ENCODE results near the gene CST1.
"Not testable (repeated sequence)": the region's sequence is repeated elsewhere in the genome, so short reads cannot be mapped to it uniquely, and the experiment has no call there.

The CST1 gene

GRCh38 chr20:23721962-23722361, 28.8 kb downstream of the CST1 start:
- no peak overlapping the region for H3K9ac ChIP-seq (ENCODE audit: low read length)
- no peaks in the 10 kb centered on the region for H3K27me3 ChIP-seq (ENCODE audit: insufficient read depth, low read length)
- no peaks in the 10 kb centered on the region for H3K4me1 ChIP-seq (ENCODE audit: insufficient read depth, low read length, severe bottlenecking)
- no peaks in the 10 kb centered on the region for H3K9me2 ChIP-seq (ENCODE audit: low read depth, low read length)
- H3K79me2 ChIP-seq (ENCODE audit: insufficient read depth, low read length) = no peaks in the 10 kb centered on the region
- no peak overlapping the region for H3K27ac ChIP-seq (ENCODE audit: low read depth, low read length, poor library complexity, severe bottlenecking)
- H4K20me1 ChIP-seq (ENCODE audit: insufficient read depth, low read length) = no peaks in the 10 kb centered on the region
- no peaks in the 10 kb centered on the region for H3F3A ChIP-seq (ENCODE audit: insufficient read depth, low read length)
- no peaks in the 10 kb centered on the region for H3K36me3 ChIP-seq (ENCODE audit: insufficient read depth, low read length)
- TF ChIP-seq CTCF (IDR thresholded peaks at IDR 0.05; ENCODE audit: low read length) (no peak), EZH2 (IDR thresholded peaks at IDR 0.05; ENCODE audit: borderline replicate concordance, low read length) (no peak)
- no peak overlapping the region for H3K4me3 ChIP-seq (ENCODE audit: low read depth, low read length, poor library complexity, severe bottlenecking)
- H3K4me2 ChIP-seq (ENCODE audit: low read length) = no peak overlapping the region
- H2AFZ ChIP-seq (ENCODE audit: low read length) = no peak overlapping the region
- no peaks in the 10 kb centered on the region for H3K9me3 ChIP-seq (ENCODE audit: low read length)

GRCh38 chr20:23719351-23719750, 31.4 kb downstream of the CST1 start:
- H3F3A ChIP-seq (ENCODE audit: insufficient read depth, low read length); H3K79me2 ChIP-seq (ENCODE audit: insufficient read depth, low read length); H3K9ac ChIP-seq (ENCODE audit: low read length); H3K4me1 ChIP-seq (ENCODE audit: insufficient read depth, low read length, severe bottlenecking); H3K4me2 ChIP-seq (ENCODE audit: low read length); H3K27ac ChIP-seq (ENCODE audit: low read depth, low read length, poor library complexity, severe bottlenecking); H3K36me3 ChIP-seq (ENCODE audit: insufficient read depth, low read length); H3K27me3 ChIP-seq (ENCODE audit: insufficient read depth, low read length); H3K9me2 ChIP-seq (ENCODE audit: low read depth, low read length); H4K20me1 ChIP-seq (ENCODE audit: insufficient read depth, low read length); H2AFZ ChIP-seq (ENCODE audit: low read length); H3K9me3 ChIP-seq (ENCODE audit: low read length); H3K4me3 ChIP-seq (ENCODE audit: low read depth, low read length, poor library complexity, severe bottlenecking): not testable (repeated sequence)

GRCh38 chr20:23711778-23712177, 39.0 kb downstream of the CST1 start:
- not testable (repeated sequence) for H4K20me1 ChIP-seq (ENCODE audit: insufficient read depth, low read length); H3K4me2 ChIP-seq (ENCODE audit: low read length); H3K4me3 ChIP-seq (ENCODE audit: low read depth, low read length, poor library complexity, severe bottlenecking); H3K27ac ChIP-seq (ENCODE audit: low read depth, low read length, poor library complexity, severe bottlenecking); H3F3A ChIP-seq (ENCODE audit: insufficient read depth, low read length); H3K9ac ChIP-seq (ENCODE audit: low read length); H3K9me3 ChIP-seq (ENCODE audit: low read length); H3K9me2 ChIP-seq (ENCODE audit: low read depth, low read length); H2AFZ ChIP-seq (ENCODE audit: low read length); H3K36me3 ChIP-seq (ENCODE audit: insufficient read depth, low read length); H3K4me1 ChIP-seq (ENCODE audit: insufficient read depth, low read length, severe bottlenecking); H3K79me2 ChIP-seq (ENCODE audit: insufficient read depth, low read length); H3K27me3 ChIP-seq (ENCODE audit: insufficient read depth, low read length)

GRCh38 chr20:23710771-23711170, 40.0 kb downstream of the CST1 start:
- Histone ChIP-seq H3F3A (ENCODE audit: insufficient read depth, low read length) (no peaks in the 10 kb centered on the region), H3K4me1 (ENCODE audit: insufficient read depth, low read length, severe bottlenecking) (no peaks in the 10 kb centered on the region), H3K36me3 (ENCODE audit: insufficient read depth, low read length) (no peaks in the 10 kb centered on the region), H3K9ac (ENCODE audit: low read length) (no peak overlapping the region), H3K4me2 (ENCODE audit: low read length) (no peak overlapping the region), H3K27ac (ENCODE audit: low read depth, low read length, poor library complexity, severe bottlenecking) (no peak overlapping the region), H3K27me3 (ENCODE audit: insufficient read depth, low read length) (no peaks in the 10 kb centered on the region), H3K79me2 (ENCODE audit: insufficient read depth, low read length) (no peaks in the 10 kb centered on the region), H3K9me2 (ENCODE audit: low read depth, low read length) (no peaks in the 10 kb centered on the region), H4K20me1 (ENCODE audit: insufficient read depth, low read length) (no peaks in the 10 kb centered on the region), H3K9me3 (ENCODE audit: low read length) (no peaks in the 10 kb centered on the region), H3K4me3 (ENCODE audit: low read depth, low read length, poor library complexity, severe bottlenecking) (no peak overlapping the region), H2AFZ (ENCODE audit: low read length) (no peak overlapping the region)
- no peak for TF ChIP-seq EZH2 (IDR thresholded peaks at IDR 0.05; ENCODE audit: borderline replicate concordance, low read length)
- no peak for TF ChIP-seq CTCF (IDR thresholded peaks at IDR 0.05; ENCODE audit: low read length)
